Skeletal muscle tissue (tissue), 4 donors: ENCODE results near the gene MDH1. TPM values are rescaled to one million over a fixed set of nuclear protein-coding genes. Genes with fewer than 3 reads are reported as not detected.
"Not testable (repeated sequence)": the region's sequence is repeated elsewhere in the genome, so short reads cannot be mapped to it uniquely, and the experiment has no call there.

Experiments used
- H3K27ac ChIP-seq: one replicate; pipeline ENCODE4 v1.7.0; 2013; ENCODE audit warnings: mild to moderate bottlenecking, low read depth, low read length, inconsistent platforms
- H3K27me3 ChIP-seq, 3 donors: one replicate each; pipeline ENCODE4 v1.7.0; 2013; ENCODE audit warnings: low read length in 3 of 3; ENCODE audit not compliant: control insufficient read depth in 3 of 3, insufficient read depth in 3 of 3
- H3K36me3 ChIP-seq, 3 donors: one replicate each; pipeline ENCODE4 v1.7.0; 2013; ENCODE audit warnings: low read length in 3 of 3; ENCODE audit not compliant: control insufficient read depth in 3 of 3, insufficient read depth in 3 of 3
- H3K4me1 ChIP-seq, 3 donors: one replicate each; pipeline ENCODE4 v1.7.0; 2013; ENCODE audit warnings: low read length in 3 of 3, mild to moderate bottlenecking in 3 of 3; ENCODE audit not compliant: control insufficient read depth in 3 of 3, insufficient read depth in 3 of 3
- H3K4me3 ChIP-seq, 3 donors: one replicate each; pipeline ENCODE4 v1.7.0; 2013; ENCODE audit warnings: low read length in 3 of 3
- H3K9ac ChIP-seq, 3 donors: one replicate each; pipeline ENCODE4 v1.7.0; 2013; ENCODE audit warnings: low read length in 3 of 3, mild to moderate bottlenecking in 3 of 3, moderate library complexity in 2 of 3, low read depth in 1 of 3
- H3K9me3 ChIP-seq, 3 donors: one replicate each; pipeline ENCODE4 v1.7.0; 2013; ENCODE audit warnings: low read length in 3 of 3; ENCODE audit not compliant: control insufficient read depth in 3 of 3
- total RNA-seq: library from RNA; depleted of rRNA; stranded (reverse); fragments of >200 nt; gene quantifications from one replicate; pipeline ENCODE4 v1.2.3, GENCODE V29; 2014
- donor health status: Osteomylitis.

Gene MDH1
- total RNA-seq, 1 donor from 2014 or later: 232 TPM

- not testable (repeated sequence) for H3K4me3 ChIP-seq, H3K27ac ChIP-seq, H3K9me3 ChIP-seq, H3K9ac ChIP-seq, H3K4me1 ChIP-seq, H3K27me3 ChIP-seq
- H3K36me3 ChIP-seq: peaks cover 30 to 32% (median 31%) of the 10 kb centered on the region in 3 donors
Observed at GRCh38 chr2:63608865-63609264, 20.1 kb downstream of the MDH1 start.

DNA sequence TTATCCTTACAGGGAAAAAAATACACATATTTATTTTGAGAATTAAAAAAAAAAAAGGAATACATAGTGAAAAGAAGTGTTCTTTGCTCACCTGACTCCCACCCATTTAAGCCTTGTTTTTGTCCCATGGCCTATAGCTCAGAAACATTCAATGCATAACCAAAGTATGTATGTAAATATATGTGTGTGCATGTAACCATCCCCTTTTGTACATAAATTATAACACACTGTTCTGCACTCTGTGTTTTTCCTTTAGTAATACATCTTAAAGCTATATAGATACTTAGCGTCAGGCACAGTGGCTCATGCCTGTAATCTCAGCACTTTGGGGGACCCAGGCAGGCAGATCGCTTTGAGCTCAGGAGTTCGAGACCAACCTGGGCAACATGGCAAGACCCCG is 21.8 kb downstream of the MDH1 start:
- peaks cover 17% of the 10 kb centered on the region in 3 donors for H3K36me3 ChIP-seq
- no peaks in the 10 kb centered on the region for H3K27me3 ChIP-seq
- no peak overlapping the region for H3K9ac ChIP-seq
- H3K9me3 ChIP-seq: no peaks in the 10 kb centered on the region
- no peak overlapping the region for H3K4me3 ChIP-seq
- H3K27ac ChIP-seq: no peak overlapping the region
- no peaks in the 10 kb centered on the region for H3K4me1 ChIP-seq

DNA sequence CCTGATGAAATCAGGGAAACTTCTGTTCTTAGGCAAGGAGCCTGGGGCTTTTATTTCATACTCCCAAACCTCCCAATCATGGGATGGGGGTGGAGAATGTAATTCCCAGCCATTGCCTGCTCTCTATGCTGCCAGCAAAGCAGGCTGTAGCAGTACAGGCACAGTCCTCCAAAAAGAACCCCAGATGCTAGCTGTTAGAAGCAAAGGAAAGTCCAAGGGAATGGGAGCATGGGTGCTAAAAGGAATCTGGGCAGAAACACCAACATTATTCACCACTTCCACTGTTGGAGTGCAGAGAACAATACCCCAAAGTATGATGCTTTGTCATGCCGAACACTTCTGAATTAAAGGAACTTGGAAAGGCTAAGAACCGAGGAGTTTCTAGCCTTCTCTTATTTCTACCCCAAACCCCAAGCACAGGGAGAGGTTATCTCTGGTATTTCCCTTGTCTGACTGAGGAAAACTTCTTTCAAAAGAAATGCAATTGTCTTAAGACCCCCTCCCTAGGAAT is 24.7 kb downstream of the MDH1 start:
- Histone ChIP-seq H3K27ac (no peak overlapping the region), H3K4me3 (no peak overlapping the region), H3K4me1 (no peaks in the 10 kb centered on the region), H3K27me3 (no peaks in the 10 kb centered on the region), H3K36me3 (no peaks in the 10 kb centered on the region), H3K9me3 (no peaks in the 10 kb centered on the region), H3K9ac (no peak overlapping the region)

GRCh38 chr2:63614448-63614968 is 25.7 kb downstream of the MDH1 start:
- H3K27ac ChIP-seq: no peak overlapping the region
- no peaks in the 10 kb centered on the region for H3K36me3 ChIP-seq
- H3K9ac ChIP-seq: no peak overlapping the region
- H3K9me3 ChIP-seq: no peaks in the 10 kb centered on the region
- no peaks in the 10 kb centered on the region for H3K4me1 ChIP-seq
- no peaks in the 10 kb centered on the region for H3K27me3 ChIP-seq
- no peak overlapping the region for H3K4me3 ChIP-seq

DNA sequence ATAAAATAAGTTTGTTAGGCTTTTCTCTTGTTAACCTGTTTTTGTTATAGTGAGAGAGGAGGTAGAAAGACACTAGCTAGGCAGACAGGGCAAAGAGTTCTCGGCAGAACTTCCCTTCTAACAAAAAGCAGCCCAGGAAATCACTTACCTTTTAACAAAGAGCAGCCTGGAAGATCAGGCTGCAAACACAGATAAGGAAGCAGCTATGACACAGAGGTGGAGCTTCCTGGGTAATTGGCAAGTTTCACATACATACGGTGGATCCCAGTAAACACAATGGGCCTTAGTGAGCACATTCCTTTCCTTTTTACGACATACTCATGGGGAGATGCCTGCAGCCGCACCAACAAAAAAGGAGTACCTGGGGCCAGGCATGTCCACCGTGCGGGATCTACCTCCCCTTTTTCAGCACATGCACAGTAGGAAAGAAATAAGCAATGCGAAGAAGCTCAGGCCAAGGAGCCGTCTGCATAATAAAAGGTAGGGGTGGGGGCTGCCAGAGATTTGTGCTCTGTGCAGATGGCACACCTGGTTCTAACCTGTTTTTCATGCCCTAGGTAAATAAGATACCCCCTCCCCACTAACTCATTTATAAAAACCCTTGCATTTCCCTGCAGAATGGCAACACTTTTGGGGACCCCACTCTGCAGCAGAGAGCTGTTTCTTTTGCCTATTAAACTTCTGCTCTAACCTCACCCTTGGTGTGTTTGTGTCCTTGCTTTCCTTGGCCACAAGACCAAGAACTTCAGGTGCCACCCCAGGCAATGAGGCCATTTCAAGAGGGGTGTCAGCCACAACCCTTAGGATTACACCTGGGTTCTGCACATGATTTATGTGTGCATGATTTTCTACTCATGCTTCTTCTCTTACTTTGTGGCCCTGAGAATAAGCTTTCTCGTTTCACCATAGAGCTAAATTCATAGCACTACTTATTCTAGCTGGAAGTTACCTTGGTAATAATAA is 26.5 kb downstream of the MDH1 start:
- Histone ChIP-seq H3K27me3 (no peaks in the 10 kb centered on the region), H3K9me3 (no peaks in the 10 kb centered on the region), H3K27ac (no peak overlapping the region), H3K4me3 (no peak overlapping the region), H3K9ac (no peak overlapping the region), H3K4me1 (no peaks in the 10 kb centered on the region), H3K36me3 (no peaks in the 10 kb centered on the region)

DNA sequence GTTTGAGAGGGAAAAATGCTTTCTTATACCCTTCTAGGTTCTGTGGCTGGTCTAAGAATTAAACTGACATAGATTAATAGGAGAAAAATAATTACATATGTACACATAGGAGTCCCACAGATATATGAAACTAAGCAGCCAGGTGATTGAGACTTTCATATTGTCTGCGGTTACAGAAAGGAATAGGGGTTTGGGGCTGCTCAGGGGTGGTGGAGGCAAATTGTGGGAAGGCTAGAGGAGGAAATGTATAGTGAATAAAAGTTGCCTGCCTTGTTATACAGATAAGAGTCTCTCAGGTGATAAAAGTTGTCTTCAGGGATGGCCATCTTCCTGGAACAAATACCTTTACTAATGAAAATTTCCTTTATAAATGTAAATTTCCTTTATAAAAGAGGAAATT is 28.6 kb downstream of the MDH1 start:
- Histone ChIP-seq H3K9me3 (no peaks in the 10 kb centered on the region), H3K27ac (no peak overlapping the region), H3K9ac (no peak overlapping the region), H3K36me3 (no peaks in the 10 kb centered on the region), H3K27me3 (no peaks in the 10 kb centered on the region), H3K4me3 (no peak overlapping the region), H3K4me1 (no peaks in the 10 kb centered on the region)

GRCh38 chr2:63619328-63619727 is 30.6 kb downstream of the MDH1 start:
- no peaks in the 10 kb centered on the region for H3K9me3 ChIP-seq
- H3K4me3 ChIP-seq: no peak overlapping the region
- no peak overlapping the region for H3K27ac ChIP-seq
- H3K27me3 ChIP-seq: no peaks in the 10 kb centered on the region
- H3K9ac ChIP-seq: no peak overlapping the region
- no peaks in the 10 kb centered on the region for H3K4me1 ChIP-seq
- no peaks in the 10 kb centered on the region for H3K36me3 ChIP-seq

DNA sequence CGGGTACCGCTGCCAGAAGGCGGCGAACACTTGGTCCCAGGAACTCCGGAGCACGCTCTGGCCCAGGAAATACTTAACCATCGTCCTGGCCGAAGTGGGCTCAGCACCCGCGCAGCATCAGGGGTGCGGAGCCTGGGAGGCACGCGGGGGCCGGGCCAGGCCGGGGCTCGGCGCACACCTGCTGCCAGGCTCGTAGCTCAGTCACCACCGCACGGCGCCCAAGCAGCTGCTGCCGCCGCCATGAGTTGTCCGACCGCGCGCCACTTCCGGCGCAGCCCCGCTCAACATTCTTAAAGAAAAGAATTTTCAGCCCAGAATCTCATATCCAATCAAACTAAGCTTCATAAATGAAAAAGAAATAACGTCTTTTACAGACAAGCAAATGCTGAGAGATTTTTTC is 34.0 kb downstream of the MDH1 start:
- no peak overlapping the region for H3K9ac ChIP-seq
- H3K4me3 ChIP-seq: no peak overlapping the region
- no peak overlapping the region for H3K27ac ChIP-seq
- H3K27me3 ChIP-seq: no peaks in the 10 kb centered on the region
- H3K36me3 ChIP-seq: no peaks in the 10 kb centered on the region
- no peaks in the 10 kb centered on the region for H3K9me3 ChIP-seq
- H3K4me1 ChIP-seq: no peaks in the 10 kb centered on the region

- H3K27me3 ChIP-seq, H3K9me3 ChIP-seq, H3K9ac ChIP-seq, H3K27ac ChIP-seq, H3K36me3 ChIP-seq, H3K4me1 ChIP-seq, H3K4me3 ChIP-seq: not testable (repeated sequence)
Observed at GRCh38 chr2:63623763-63624162, 35.0 kb downstream of the MDH1 start.

DNA sequence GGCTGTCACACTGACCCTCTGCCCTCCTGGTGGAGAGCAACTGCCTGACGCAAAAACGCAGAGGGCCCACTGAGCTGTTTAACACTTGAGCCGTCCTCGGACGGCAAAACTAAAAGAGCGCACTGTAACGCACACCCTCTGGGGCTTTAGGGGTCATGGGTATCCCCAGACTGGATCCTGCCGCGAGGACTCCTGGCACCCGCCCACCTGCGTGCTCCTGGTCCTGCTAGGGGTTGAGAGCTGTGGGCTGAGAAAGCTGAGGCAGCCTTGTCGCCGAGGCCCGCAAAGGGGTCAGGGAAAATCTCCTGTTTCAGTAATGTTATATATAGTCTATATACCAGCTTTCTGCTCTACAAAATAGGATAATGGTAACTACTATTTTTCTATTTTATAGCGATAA is 39.1 kb downstream of the MDH1 start:
- no peaks in the 10 kb centered on the region for H3K4me1 ChIP-seq
- no peak overlapping the region for H3K9ac ChIP-seq
- H3K27me3 ChIP-seq: no peaks in the 10 kb centered on the region
- H3K9me3 ChIP-seq: peaks cover 0 to 4% (median 2%) of the 10 kb centered on the region in 3 donors
- no peak overlapping the region for H3K27ac ChIP-seq
- no peaks in the 10 kb centered on the region for H3K36me3 ChIP-seq
- no peak overlapping the region for H3K4me3 ChIP-seq
